ENCODE results near the gene ANAPC15.
"Not testable (repeated sequence)": the region's sequence is repeated elsewhere in the genome, so short reads cannot be mapped to it uniquely, and the experiment has no call there.

The ANAPC15 gene

GRCh38 chr11:72112143-72112977, at the start of gene ANAPC15:
ANAPC15 (minus strand) TSS chr11:72112695; CDS start chr11:72111276, 1,419 bp downstream.
- Mint-ChIP-seq H3K36me3 (peaks cover 6% of the 10 kb centered on the region), H3K27me3 (no peaks in the 10 kb centered on the region), H3K4me1 (ENCODE audit: low read depth) (peaks cover 18% of the 10 kb centered on the region), H3K9me3 (ENCODE audit: low read depth) (no peaks in the 10 kb centered on the region), H3K4me3 (peak within 1 kb of the TSS; percentile 95), H3K27ac (peak within 1 kb of the TSS; percentile 99)

GRCh38 chr11:72160319-72160718, 47.8 kb upstream of the ANAPC15 start:
- no peak overlapping the region for H3K27ac Mint-ChIP-seq
- peaks cover 9% of the 10 kb centered on the region for H3K27me3 Mint-ChIP-seq
- no peaks in the 10 kb centered on the region for H3K36me3 Mint-ChIP-seq
- H3K4me1 Mint-ChIP-seq (ENCODE audit: low read depth): no peaks in the 10 kb centered on the region
- H3K4me3 Mint-ChIP-seq: no peak overlapping the region
- no peaks in the 10 kb centered on the region for H3K9me3 Mint-ChIP-seq (ENCODE audit: low read depth)

- Mint-ChIP-seq H3K4me1 (ENCODE audit: low read depth) (no peaks in the 10 kb centered on the region), H3K9me3 (ENCODE audit: low read depth) (no peaks in the 10 kb centered on the region), H3K36me3 (no peaks in the 10 kb centered on the region), H3K4me3 (no peak overlapping the region), H3K27ac (no peak overlapping the region), H3K27me3 (peaks cover 9% of the 10 kb centered on the region)
Observed at GRCh38 chr11:72157131-72157530, 44.6 kb upstream of the ANAPC15 start.

GRCh38 chr11:72155751-72156150, 43.3 kb upstream of the ANAPC15 start:
- Mint-ChIP-seq H3K27me3 (peaks cover 7% of the 10 kb centered on the region), H3K4me3 (no peak overlapping the region), H3K36me3 (no peaks in the 10 kb centered on the region), H3K27ac (no peak overlapping the region), H3K4me1 (ENCODE audit: low read depth) (no peaks in the 10 kb centered on the region), H3K9me3 (ENCODE audit: low read depth) (no peaks in the 10 kb centered on the region)

GRCh38 chr11:72154816-72155215, 42.3 kb upstream of the ANAPC15 start:
- H3K9me3 Mint-ChIP-seq (ENCODE audit: low read depth): no peaks in the 10 kb centered on the region

GRCh38 chr11:72153874-72154273, 41.4 kb upstream of the ANAPC15 start:
- not testable (repeated sequence) for H3K4me3 Mint-ChIP-seq; H3K9me3 Mint-ChIP-seq (ENCODE audit: low read depth); H3K27ac Mint-ChIP-seq; H3K36me3 Mint-ChIP-seq; H3K4me1 Mint-ChIP-seq (ENCODE audit: low read depth); H3K27me3 Mint-ChIP-seq

More at GRCh38 chr11:72154816-72155215, 42.3 kb upstream of the ANAPC15 start:
- Mint-ChIP-seq H3K27me3 (peaks cover 7% of the 10 kb centered on the region), H3K4me3 (no peak overlapping the region), H3K36me3 (no peaks in the 10 kb centered on the region), H3K4me1 (ENCODE audit: low read depth) (no peaks in the 10 kb centered on the region), H3K27ac (no peak overlapping the region)

GRCh38 chr11:72150882-72151281, 38.4 kb upstream of the ANAPC15 start:
- Mint-ChIP-seq H3K9me3 (ENCODE audit: low read depth) (no peaks in the 10 kb centered on the region), H3K27me3 (peaks cover 2% of the 10 kb centered on the region), H3K36me3 (no peaks in the 10 kb centered on the region), H3K4me1 (ENCODE audit: low read depth) (no peaks in the 10 kb centered on the region), H3K27ac (no peak overlapping the region), H3K4me3 (no peak overlapping the region)

- Mint-ChIP-seq H3K4me3 (no peak overlapping the region), H3K9me3 (ENCODE audit: low read depth) (no peaks in the 10 kb centered on the region), H3K27ac (no peak overlapping the region), H3K4me1 (ENCODE audit: low read depth) (peaks cover 4% of the 10 kb centered on the region), H3K27me3 (peaks cover 2% of the 10 kb centered on the region), H3K36me3 (no peaks in the 10 kb centered on the region)
Observed at GRCh38 chr11:72146625-72147024, 34.1 kb upstream of the ANAPC15 start.

- H3K27ac Mint-ChIP-seq: no peak overlapping the region
- peaks cover 11% of the 10 kb centered on the region for H3K4me1 Mint-ChIP-seq (ENCODE audit: low read depth)
- no peaks in the 10 kb centered on the region for H3K9me3 Mint-ChIP-seq (ENCODE audit: low read depth)
- H3K36me3 Mint-ChIP-seq: no peaks in the 10 kb centered on the region
- H3K27me3 Mint-ChIP-seq: no peaks in the 10 kb centered on the region
- no peak overlapping the region for H3K4me3 Mint-ChIP-seq
Observed at GRCh38 chr11:72144807-72145565, 32.5 kb upstream of the ANAPC15 start.

GRCh38 chr11:72142543-72142942, 30.0 kb upstream of the ANAPC15 start:
- not testable (repeated sequence) for H3K9me3 Mint-ChIP-seq (ENCODE audit: low read depth); H3K36me3 Mint-ChIP-seq; H3K27ac Mint-ChIP-seq; H3K27me3 Mint-ChIP-seq; H3K4me3 Mint-ChIP-seq
- H3K4me1 Mint-ChIP-seq (ENCODE audit: low read depth): peaks cover 11% of the 10 kb centered on the region

- H3K27me3 Mint-ChIP-seq; H3K36me3 Mint-ChIP-seq; H3K27ac Mint-ChIP-seq; H3K4me3 Mint-ChIP-seq; H3K9me3 Mint-ChIP-seq (ENCODE audit: low read depth): not testable (repeated sequence)
- H3K4me1 Mint-ChIP-seq (ENCODE audit: low read depth): peaks cover 11% of the 10 kb centered on the region
Observed at GRCh38 chr11:72142086-72142485, 29.6 kb upstream of the ANAPC15 start.

GRCh38 chr11:72141066-72141465, 28.6 kb upstream of the ANAPC15 start:
- Mint-ChIP-seq H3K36me3 (no peaks in the 10 kb centered on the region), H3K27ac (no peak overlapping the region), H3K4me1 (ENCODE audit: low read depth) (peaks cover 11% of the 10 kb centered on the region), H3K9me3 (ENCODE audit: low read depth) (no peaks in the 10 kb centered on the region), H3K27me3 (peaks cover 3% of the 10 kb centered on the region), H3K4me3 (no peak overlapping the region)

GRCh38 chr11:72140661-72141060, 28.2 kb upstream of the ANAPC15 start:
- no peaks in the 10 kb centered on the region for H3K36me3 Mint-ChIP-seq
- peaks cover 11% of the 10 kb centered on the region for H3K4me1 Mint-ChIP-seq (ENCODE audit: low read depth)
- H3K27me3 Mint-ChIP-seq: peaks cover 3% of the 10 kb centered on the region
- H3K9me3 Mint-ChIP-seq (ENCODE audit: low read depth): no peaks in the 10 kb centered on the region
- H3K27ac Mint-ChIP-seq: no peak overlapping the region
- H3K4me3 Mint-ChIP-seq: no peak overlapping the region

- Mint-ChIP-seq H3K4me3 (no peak overlapping the region), H3K9me3 (ENCODE audit: low read depth) (no peaks in the 10 kb centered on the region), H3K36me3 (no peaks in the 10 kb centered on the region), H3K27me3 (peaks cover 3% of the 10 kb centered on the region), H3K27ac (no peak overlapping the region), H3K4me1 (ENCODE audit: low read depth) (peaks cover 11% of the 10 kb centered on the region)
Observed at GRCh38 chr11:72139500-72139899, 27.0 kb upstream of the ANAPC15 start.

GRCh38 chr11:72138821-72139390, 26.4 kb upstream of the ANAPC15 start:
- H3K9me3 Mint-ChIP-seq (ENCODE audit: low read depth): no peaks in the 10 kb centered on the region
- peaks cover 10% of the 10 kb centered on the region for H3K4me1 Mint-ChIP-seq (ENCODE audit: low read depth)
- H3K4me3 Mint-ChIP-seq: no peak overlapping the region
- H3K27ac Mint-ChIP-seq: no peak overlapping the region
- peaks cover 3% of the 10 kb centered on the region for H3K27me3 Mint-ChIP-seq
- no peaks in the 10 kb centered on the region for H3K36me3 Mint-ChIP-seq

All from activated naive CD8-positive, alpha-beta T cell (primary cell).